Epithelial cell of esophagus (primary cell): ENCODE results near the gene CA5B.
A peak's percentile ranks its signal among the peaks of the same experiment; 100 is the strongest.
"Not testable (repeated sequence)": the region's sequence is repeated elsewhere in the genome, so short reads cannot be mapped to it uniquely, and the experiment has no call there.

Experiments
- DNase-seq: peaks from one replicate; pipeline ENCODE4 v3.0.0; 2010; ENCODE audit warnings: low read depth
- H3K4me3 ChIP-seq: 2 replicates; pipeline ENCODE4 v1.5.1; 2011; ENCODE audit warnings: mild to moderate bottlenecking, low read length, control low read depth
- TF ChIP-seq, protein P1 (sequence below): IDR thresholded peaks from 2 replicates; pipeline ENCODE4 v1.5.1; 2011; ENCODE audit warnings: low read depth, mild to moderate bottlenecking, low read length, control low read depth, inconsistent platforms; ENCODE audit not compliant: insufficient read depth; ENCODE audit errors: missing control alignments

CA5B gene

DNA sequence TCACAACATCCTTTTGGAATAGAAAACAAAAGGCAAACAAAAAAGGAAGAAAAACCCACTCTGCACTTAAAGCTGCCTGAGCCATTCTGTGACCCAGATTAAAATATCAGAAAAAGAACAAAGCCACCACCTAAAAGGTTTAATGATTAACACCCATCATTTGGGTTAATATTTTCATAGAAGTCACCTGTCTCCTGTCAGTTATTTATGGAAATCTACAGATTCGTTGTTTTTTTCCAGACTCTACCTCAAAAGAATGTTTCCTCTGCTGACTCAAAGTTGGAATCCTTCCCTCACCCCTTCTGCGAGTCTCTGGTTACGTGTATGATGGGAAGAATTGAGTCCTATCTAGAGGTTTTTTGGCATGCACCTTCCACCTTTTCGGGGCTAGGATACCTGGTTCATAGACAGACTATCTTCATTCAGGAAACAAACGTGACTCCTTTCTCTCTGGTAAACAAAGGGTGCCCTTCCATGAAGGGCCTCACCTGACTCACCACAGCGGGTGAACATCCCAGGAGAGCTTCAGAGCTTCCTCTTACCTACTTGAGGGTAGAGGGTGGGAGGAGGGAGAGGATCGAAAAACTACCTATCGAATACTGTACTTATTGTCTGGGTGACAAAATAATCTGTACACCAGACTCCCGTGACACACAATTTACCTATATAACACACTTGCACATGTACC lies 19.6 kb upstream of the CA5B start:
- TF ChIP-seq, protein P1, sequence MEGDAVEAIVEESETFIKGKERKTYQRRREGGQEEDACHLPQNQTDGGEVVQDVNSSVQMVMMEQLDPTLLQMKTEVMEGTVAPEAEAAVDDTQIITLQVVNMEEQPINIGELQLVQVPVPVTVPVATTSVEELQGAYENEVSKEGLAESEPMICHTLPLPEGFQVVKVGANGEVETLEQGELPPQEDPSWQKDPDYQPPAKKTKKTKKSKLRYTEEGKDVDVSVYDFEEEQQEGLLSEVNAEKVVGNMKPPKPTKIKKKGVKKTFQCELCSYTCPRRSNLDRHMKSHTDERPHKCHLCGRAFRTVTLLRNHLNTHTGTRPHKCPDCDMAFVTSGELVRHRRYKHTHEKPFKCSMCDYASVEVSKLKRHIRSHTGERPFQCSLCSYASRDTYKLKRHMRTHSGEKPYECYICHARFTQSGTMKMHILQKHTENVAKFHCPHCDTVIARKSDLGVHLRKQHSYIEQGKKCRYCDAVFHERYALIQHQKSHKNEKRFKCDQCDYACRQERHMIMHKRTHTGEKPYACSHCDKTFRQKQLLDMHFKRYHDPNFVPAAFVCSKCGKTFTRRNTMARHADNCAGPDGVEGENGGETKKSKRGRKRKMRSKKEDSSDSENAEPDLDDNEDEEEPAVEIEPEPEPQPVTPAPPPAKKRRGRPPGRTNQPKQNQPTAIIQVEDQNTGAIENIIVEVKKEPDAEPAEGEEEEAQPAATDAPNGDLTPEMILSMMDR: no peak
- H3K4me3 ChIP-seq: no peak overlapping the region
- peak; percentile 3 for DNase-seq

DNA sequence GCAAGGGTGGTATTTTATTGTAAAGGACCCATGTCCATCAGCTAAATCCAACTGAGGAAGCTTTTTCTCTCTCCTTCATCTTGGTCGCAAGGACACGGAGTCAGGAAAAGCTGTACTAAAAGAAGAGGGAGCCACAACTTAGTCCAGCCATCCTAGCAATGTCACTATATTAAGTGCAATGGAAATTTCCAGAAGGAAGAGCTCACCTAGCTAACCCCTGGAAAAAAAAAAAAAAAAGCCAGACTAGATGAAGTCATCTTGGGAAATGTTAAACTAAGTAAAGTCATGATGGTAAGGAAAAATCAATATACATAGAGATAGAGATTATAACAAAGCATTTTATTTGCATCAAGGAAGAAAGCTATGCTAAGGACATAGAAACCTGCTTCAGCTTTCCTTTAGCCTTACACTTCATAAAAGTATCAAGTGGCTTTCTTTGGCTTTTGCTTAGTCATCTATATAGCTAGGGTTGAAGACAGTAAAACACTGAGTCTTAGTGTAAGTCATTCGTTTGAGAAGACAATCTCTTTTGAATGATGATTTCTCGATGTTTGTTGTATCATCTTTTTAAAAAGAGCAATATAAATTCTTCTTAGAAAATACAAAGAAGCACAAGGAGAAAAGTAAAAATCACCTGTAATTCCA lies 18.6 kb upstream of the CA5B start:
- DNase-seq: no peak
- H3K4me3 ChIP-seq: no peak overlapping the region
- TF ChIP-seq, protein P1: no peak

DNA sequence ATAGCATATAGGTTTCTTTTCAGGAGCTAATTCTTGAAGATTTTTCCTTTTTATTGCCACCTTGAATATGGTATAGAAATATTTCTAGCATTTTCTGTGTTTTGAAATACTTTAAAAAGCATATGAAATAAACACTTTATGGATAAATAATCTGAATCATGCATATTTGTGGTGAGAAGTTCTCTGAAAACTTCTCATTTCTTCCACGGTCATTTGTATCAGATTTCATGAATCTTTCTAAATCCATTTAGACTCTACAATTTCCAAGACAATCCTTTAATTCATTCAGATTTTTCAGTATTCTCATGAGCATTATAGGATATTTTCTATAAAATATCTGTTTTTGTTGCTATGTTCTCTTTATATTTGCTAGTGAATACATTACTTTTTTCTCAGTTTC lies 16.2 kb upstream of the CA5B start:
- H3K4me3 ChIP-seq: no peak overlapping the region
- DNase-seq: no peak
- TF ChIP-seq, protein P1: no peak

DNA sequence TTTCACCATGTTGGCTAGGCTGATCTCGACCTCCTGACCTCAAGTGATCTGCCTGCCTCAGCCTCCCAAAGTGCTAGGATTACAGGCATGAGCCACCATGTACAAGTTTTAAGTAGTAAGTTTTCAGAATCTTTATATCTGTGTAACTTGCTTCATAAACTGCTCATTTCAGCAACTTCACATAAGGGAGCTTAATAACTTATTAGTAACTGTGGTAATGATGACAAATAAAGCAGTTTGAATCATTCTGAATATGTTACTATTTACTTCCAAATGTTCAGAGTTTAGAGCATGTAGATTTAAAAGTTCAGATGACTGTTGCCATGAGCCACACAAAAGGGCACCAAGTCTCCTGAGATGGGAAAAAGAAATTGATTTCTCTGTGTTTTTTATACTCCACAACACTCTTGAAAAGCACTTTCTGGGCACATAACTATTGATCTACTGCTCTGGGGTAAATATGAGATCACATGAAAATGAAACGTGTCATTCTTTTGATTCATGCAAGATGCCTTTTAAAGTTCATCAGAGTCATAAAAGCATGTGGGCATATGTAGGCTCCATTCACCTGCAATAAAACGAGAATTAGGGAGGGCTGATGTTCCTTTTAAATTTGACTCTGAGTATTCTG lies 14.1 kb upstream of the CA5B start:
- TF ChIP-seq, protein P1: no peak
- DNase-seq: no peak
- no peak overlapping the region for H3K4me3 ChIP-seq

DNA sequence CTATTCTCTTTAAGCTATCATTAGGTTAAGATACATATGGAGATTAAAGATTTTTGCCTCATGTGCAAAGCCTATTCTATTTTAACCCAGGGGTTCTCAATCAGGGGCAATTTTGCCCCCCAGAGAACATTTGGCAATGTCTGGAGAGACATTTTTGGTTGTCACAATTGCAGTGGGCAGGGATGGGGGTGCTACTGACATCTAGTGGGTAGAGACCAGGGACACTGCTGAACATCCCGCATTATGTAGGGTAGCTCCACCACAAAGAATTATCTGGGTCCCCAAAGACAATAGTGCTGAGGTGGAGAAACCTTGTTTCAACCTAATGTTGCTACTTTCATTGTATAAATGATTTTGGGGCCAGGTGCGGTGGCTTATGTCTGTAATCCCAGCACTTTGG lies 13.2 kb upstream of the CA5B start:
- no peak for DNase-seq
- TF ChIP-seq, protein P1: no peak
- no peak overlapping the region for H3K4me3 ChIP-seq

DNA sequence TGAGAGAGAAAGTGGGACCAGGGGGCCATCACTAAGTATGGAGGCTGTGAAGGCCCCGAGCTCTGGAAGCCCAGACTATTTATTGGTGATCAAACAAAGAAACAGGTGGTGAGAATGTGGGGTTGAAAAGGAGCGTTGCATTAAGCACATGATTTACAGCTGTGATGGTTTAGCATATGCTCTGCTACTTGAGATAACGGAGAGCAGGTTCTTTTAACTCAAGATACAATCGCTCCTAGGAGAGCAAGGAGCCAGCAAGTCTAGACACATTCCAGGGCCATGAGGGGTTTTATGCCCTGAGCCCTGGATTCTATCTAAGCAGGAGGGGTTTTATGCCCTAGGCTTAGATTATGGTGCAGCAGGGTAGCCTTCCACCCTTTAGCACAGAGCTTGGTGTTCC lies 6.7 kb upstream of the CA5B start:
- H3K4me3 ChIP-seq, DNase-seq: not testable (repeated sequence)

DNA sequence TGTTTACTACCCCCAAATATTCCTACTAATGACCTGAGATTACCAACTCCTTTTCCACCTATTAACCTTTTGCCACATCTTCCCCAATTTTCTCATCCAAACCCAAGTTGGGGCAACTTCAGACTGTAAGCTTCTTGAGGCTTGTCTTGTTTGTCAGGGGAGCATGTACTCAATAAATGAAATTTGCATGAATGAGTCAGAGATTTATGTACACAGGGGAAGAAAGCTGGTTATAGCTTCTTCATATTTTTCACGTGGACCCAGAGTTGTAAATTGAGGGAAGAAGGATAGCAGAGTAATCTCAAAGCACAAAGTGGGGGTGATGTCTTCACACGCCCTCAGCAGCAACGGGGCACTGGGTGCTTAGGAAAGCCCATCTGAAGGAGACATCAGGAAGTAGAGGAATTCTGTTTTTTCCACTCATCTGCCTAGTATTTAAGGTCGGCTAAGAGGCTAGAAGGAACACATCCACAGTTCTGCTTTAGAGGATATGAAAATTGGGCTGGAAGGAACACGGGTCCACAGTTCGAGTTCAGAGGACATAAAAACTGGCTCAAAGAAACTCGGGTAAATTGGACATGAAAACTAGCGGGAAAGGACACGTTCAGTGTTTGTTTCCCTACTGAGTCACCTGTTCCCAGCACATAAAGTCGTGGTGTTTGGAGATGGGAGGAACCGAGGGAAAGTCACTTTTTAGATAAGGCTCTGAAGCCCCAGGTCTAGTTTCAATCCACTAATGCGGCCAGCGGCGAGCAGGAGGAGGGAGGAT lies 696 bp upstream of the CA5B start:
- DNase-seq: peak; percentile 35
- TF ChIP-seq, protein P1: no peak
- H3K4me3 ChIP-seq: peak overlapping the region; percentile 25
